Mesenteric fat pad (tissue), 1 donor: ENCODE results near the gene GOLGA8N. TPM values are rescaled to one million over a fixed set of nuclear protein-coding genes. Genes with fewer than 3 reads are reported as not detected.

Experiments
- DNase-seq: peaks from one replicate; pipeline ENCODE4 v3.0.0-alpha.2; 2020; ENCODE audit warnings: low spot score
- total RNA-seq: library from RNA; stranded (reverse); fragmentation: NEBNext Ultra II Directional; extraction: Animal tissue kit (Norgen Biotek cat#: 25700); gene quantifications from one replicate; pipeline ENCODE4 v1.2.1, GENCODE V29; 2021
- donor health status: DM: yes; HTN: yes; CAD: no.

GOLGA8N gene
- total RNA-seq, 1 donor from 2014 or later: 6.9 TPM

DNA sequence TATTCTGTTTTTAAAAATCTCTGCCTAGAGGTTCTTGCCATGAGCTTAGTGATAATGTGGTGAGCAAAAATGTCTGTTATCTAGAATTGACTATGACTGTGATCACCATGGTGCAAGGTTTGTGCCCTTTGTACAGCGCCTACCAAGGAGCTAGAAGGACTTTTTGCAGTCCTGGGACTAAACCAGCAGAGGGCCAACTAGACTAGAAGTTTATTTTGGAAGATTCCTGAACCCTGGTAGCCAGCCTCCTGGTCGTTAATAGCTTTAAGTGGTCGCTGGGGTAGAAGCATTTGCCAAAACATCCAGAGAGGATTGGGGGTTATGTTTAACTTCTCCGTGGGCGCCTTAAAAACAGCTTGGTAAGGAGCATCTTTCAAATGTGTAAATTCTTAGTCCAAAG lies 56.1 kb downstream of the GOLGA8N start:
- no peak for DNase-seq

- DNase-seq: no peak
Measured at GRCh38 chr15:32651229-32651837, 58.1 kb downstream of the GOLGA8N start.

- no peak for DNase-seq
Measured at GRCh38 chr15:32652178-32652577, 58.9 kb downstream of the GOLGA8N start.

DNA sequence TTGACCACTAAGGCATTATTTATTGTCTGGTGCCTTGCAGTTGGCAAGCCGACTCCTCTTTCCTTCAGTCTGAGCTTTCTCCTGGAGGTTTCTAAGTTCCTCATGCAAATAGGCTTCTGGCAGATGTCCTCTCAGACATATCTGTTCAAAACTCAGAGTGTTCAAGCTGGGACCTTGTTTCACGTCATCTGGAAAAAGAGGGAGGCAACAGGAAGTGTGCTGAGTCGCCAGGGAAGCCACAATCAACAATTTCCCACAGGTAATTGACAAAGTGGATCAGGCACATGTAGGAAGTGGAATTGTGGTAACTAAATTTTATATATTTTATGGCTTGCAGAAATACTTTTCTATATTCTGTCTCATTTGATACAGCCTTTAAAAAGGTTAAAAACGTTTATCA lies 62.8 kb downstream of the GOLGA8N start:
- no peak for DNase-seq

DNA sequence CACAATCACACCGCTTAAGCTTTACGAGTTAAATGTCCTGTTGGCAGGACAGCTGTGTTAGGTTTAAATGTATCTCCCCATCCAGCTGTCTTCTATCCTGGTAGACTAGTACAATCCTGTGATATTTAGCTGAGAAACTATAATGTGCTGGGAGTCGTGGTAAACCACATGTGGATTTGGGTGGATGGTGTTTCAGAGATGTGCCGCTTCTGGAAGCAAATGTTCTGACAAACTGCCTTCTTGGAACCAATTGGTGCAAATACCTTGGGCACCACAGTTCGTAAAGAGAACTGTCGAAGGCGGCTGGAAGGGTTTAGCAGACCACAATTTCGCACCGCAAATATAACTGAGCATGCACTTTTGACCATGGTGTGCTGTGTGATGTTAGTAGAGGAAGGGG lies 63.2 kb downstream of the GOLGA8N start:
- no peak for DNase-seq

Other genes starting within 250 kb of the GOLGA8N start
- gene GOLGA8K, start 190.2 kb upstream of the GOLGA8N start, total RNA-seq: 1.2 TPM
- 1.5 TPM for gene GOLGA8O, start 137.8 kb upstream of the GOLGA8N start, total RNA-seq
- gene ARHGAP11A, start 22.0 kb downstream of the GOLGA8N start, total RNA-seq: 2.0 TPM
- gene SCG5, start 48.3 kb downstream of the GOLGA8N start, total RNA-seq: 5.3 TPM
- gene GREM1, start 124.5 kb downstream of the GOLGA8N start, total RNA-seq: 435 TPM